Neural cell (in vitro differentiated cells): Measurements from ENCODE around the gene SPEG. TPM values are rescaled to one million over a fixed set of nuclear protein-coding genes. Genes with fewer than 3 reads are reported as not detected.

Experiments
- H2AFZ ChIP-seq: fragments of 200-600, 300-800 bp; sonication (generic), shearing (Covaris generic); 2 replicates; pipeline ENCODE4 v1.6.0; 2014; ENCODE audit warnings: low read depth, mild to moderate bottlenecking, antibody characterized with exemption, low read length, moderate library complexity
- H3F3A ChIP-seq: fragments of 200-600 bp; shearing (Covaris generic); 2 replicates; pipeline ENCODE4 v1.6.1; 2016; ENCODE audit warnings: mild to moderate bottlenecking, moderate library complexity, mixed read lengths, antibody characterized with exemption, low read length; ENCODE audit not compliant: insufficient read depth, poor library complexity, severe bottlenecking
- H3K27ac ChIP-seq: fragments of 200-600, 300-800 bp; sonication (generic), shearing (Covaris generic); 2 replicates; pipeline ENCODE4 v1.5.1; 2014; ENCODE audit warnings: mild to moderate bottlenecking, low read length, moderate library complexity
- H3K27me3 ChIP-seq: fragments of 300-800, 200-600 bp; sonication (generic), shearing (Covaris generic); 2 replicates; pipeline ENCODE4 v1.6.0; 2014; ENCODE audit warnings: mild to moderate bottlenecking, low read depth, low read length, moderate library complexity; ENCODE audit not compliant: insufficient read depth
- H3K36me3 ChIP-seq: fragments of 300-800, 200-600 bp; sonication (generic), shearing (Covaris generic); 2 replicates; pipeline ENCODE4 v1.5.1; 2014; ENCODE audit warnings: mild to moderate bottlenecking, antibody characterized with exemption, low read length, moderate library complexity; ENCODE audit not compliant: insufficient read depth
- H3K4me2 ChIP-seq: fragments of 300-800, 200-600 bp; sonication (generic), shearing (Covaris generic); 2 replicates; pipeline ENCODE4 v1.6.0; 2014; ENCODE audit warnings: mild to moderate bottlenecking, low read length
- H3K4me3 ChIP-seq: fragments of 300-800, 200-600 bp; sonication (generic), shearing (Covaris generic); 2 replicates; pipeline ENCODE4 v1.5.1; 2014; ENCODE audit warnings: mild to moderate bottlenecking, low read length, moderate library complexity
- H3K79me2 ChIP-seq: fragments of 200-600 bp; shearing (Covaris generic); replicated peaks from 2 replicates; pipeline ENCODE4 v1.6.0; 2014; ENCODE audit warnings: mild to moderate bottlenecking, low read length, moderate library complexity; ENCODE audit not compliant: insufficient read depth
- H3K9ac ChIP-seq: fragments of 300-800, 200-600 bp; sonication (generic), shearing (Covaris generic); 2 replicates; pipeline ENCODE4 v1.6.1; 2016; ENCODE audit warnings: mild to moderate bottlenecking, low read length, mixed read lengths
- H3K9me2 ChIP-seq: fragments of 200-600 bp; shearing (Covaris generic); 2 replicates; pipeline ENCODE4 v1.6.1; 2016; ENCODE audit warnings: mild to moderate bottlenecking, low read length, mixed read lengths; ENCODE audit not compliant: insufficient read depth
- H3K9me3 ChIP-seq: fragments of 200-600, 300-800 bp; sonication (generic), shearing (Covaris generic); 2 replicates; pipeline ENCODE4 v1.6.1; 2016; ENCODE audit warnings: mild to moderate bottlenecking, mixed run types, low read length, moderate library complexity, mixed read lengths
- H4K20me1 ChIP-seq: fragments of 200-600 bp; shearing (Covaris generic); 2 replicates; pipeline ENCODE4 v1.6.1; 2016; ENCODE audit warnings: mild to moderate bottlenecking, mixed run types; ENCODE audit not compliant: insufficient read depth
- EZH2 ChIP-seq: fragments of 200-600, 300-800 bp; shearing (Covaris generic), sonication (generic); IDR thresholded peaks from 2 replicates; pipeline ENCODE4 v1.6.1; 2014; ENCODE audit warnings: antibody characterized with exemption, low read length, borderline replicate concordance, mild to moderate bottlenecking; ENCODE audit not compliant: insufficient read depth, poor library complexity, severe bottlenecking
- MXI1 ChIP-seq: fragments of 450-650 bp; conservative IDR thresholded peaks from 2 replicates; pipeline ENCODE4 v1.6.1; 2014; ENCODE audit warnings: antibody characterized with exemption, mild to moderate bottlenecking; ENCODE audit not compliant: poor library complexity, severe bottlenecking
- POLR2AphosphoS5 ChIP-seq: IDR thresholded peaks from 2 replicates; pipeline ENCODE4 v1.6.1; 2012
- RAD21 ChIP-seq: fragments of 450-650 bp; conservative IDR thresholded peaks from 2 replicates; pipeline ENCODE4 v1.6.1; 2014; ENCODE audit warnings: antibody characterized with exemption, mild to moderate bottlenecking, moderate library complexity
- SMC3 ChIP-seq: fragments of 450-650 bp; conservative IDR thresholded peaks from 2 replicates; pipeline ENCODE4 v1.6.1; 2014; ENCODE audit warnings: antibody characterized with exemption, mild to moderate bottlenecking, moderate library complexity; ENCODE audit not compliant: poor library complexity
- TAF1 ChIP-seq: IDR thresholded peaks from 2 replicates; pipeline ENCODE4 v1.6.1; 2012; ENCODE audit warnings: low read depth
- polyA plus RNA-seq: library from polyadenylated mRNA; depleted of rRNA; stranded (reverse); fragments of >200 nt; gene quantifications from 2 replicates; pipeline ENCODE4 v1.2.3, GENCODE V29; 2014
- TF ChIP-seq, protein P1 (sequence below): fragments of 450-650 bp; IDR thresholded peaks from 2 replicates; pipeline ENCODE4 v1.5.1; 2014; ENCODE audit warnings: antibody characterized with exemption, mild to moderate bottlenecking, moderate library complexity; ENCODE audit not compliant: poor library complexity, severe bottlenecking
- TF ChIP-seq, protein P2 (sequence below): IDR thresholded peaks from 2 replicates; pipeline ENCODE4 v1.6.1; 2012; ENCODE audit warnings: borderline replicate concordance

SPEG gene
- polyA plus RNA-seq, 1 donor from 2014 or later: 58.3 TPM

DNA sequence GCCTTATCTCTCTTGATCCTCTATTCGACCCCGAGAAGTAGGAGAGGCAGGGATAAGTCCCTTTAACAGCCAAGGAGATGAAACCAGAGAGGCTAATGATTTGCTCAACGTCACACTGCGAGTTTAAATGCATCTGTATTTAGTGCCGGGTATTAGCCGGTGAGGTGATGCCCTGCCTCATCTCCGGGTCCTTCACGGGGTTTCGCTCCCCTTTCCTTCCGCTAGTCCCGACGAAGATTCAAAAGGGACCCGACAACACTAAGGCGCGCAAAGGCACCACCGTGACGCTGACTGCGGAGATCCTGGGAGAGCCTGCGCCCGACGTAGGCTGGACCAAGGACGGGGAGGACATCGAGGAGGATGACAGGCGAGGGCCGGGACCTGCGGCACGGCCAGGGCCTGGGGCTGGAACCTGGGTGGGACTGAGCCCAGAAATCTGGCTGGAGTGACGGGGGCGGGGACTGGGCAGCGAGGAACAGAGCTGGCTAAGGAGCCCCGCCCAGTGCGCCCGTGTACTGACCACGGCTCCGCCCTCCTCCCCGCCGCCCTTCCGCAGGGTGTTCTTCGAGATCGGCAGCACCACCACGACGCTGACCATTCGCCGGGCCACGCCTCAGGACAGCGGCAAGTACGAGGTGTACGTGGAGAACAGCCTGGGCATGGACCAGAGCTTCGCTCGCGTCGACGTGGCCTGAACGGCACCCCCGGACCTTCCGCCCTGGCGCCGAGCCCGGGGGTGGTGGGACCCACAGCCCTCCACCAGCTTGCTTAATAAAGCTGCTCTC lies 63.0 kb downstream of the SPEG start:
- H4K20me1 ChIP-seq: no peaks in the 10 kb centered on the region
- H3K79me2 ChIP-seq: no peaks in the 10 kb centered on the region
- no peak overlapping the region for H3K9ac ChIP-seq
- no peak for TF ChIP-seq TAF1
- no peak for TF ChIP-seq POLR2AphosphoS5
- TF ChIP-seq MXI1: no peak
- TF ChIP-seq, protein P1, sequence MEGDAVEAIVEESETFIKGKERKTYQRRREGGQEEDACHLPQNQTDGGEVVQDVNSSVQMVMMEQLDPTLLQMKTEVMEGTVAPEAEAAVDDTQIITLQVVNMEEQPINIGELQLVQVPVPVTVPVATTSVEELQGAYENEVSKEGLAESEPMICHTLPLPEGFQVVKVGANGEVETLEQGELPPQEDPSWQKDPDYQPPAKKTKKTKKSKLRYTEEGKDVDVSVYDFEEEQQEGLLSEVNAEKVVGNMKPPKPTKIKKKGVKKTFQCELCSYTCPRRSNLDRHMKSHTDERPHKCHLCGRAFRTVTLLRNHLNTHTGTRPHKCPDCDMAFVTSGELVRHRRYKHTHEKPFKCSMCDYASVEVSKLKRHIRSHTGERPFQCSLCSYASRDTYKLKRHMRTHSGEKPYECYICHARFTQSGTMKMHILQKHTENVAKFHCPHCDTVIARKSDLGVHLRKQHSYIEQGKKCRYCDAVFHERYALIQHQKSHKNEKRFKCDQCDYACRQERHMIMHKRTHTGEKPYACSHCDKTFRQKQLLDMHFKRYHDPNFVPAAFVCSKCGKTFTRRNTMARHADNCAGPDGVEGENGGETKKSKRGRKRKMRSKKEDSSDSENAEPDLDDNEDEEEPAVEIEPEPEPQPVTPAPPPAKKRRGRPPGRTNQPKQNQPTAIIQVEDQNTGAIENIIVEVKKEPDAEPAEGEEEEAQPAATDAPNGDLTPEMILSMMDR: no peak
- TF ChIP-seq, protein P2, sequence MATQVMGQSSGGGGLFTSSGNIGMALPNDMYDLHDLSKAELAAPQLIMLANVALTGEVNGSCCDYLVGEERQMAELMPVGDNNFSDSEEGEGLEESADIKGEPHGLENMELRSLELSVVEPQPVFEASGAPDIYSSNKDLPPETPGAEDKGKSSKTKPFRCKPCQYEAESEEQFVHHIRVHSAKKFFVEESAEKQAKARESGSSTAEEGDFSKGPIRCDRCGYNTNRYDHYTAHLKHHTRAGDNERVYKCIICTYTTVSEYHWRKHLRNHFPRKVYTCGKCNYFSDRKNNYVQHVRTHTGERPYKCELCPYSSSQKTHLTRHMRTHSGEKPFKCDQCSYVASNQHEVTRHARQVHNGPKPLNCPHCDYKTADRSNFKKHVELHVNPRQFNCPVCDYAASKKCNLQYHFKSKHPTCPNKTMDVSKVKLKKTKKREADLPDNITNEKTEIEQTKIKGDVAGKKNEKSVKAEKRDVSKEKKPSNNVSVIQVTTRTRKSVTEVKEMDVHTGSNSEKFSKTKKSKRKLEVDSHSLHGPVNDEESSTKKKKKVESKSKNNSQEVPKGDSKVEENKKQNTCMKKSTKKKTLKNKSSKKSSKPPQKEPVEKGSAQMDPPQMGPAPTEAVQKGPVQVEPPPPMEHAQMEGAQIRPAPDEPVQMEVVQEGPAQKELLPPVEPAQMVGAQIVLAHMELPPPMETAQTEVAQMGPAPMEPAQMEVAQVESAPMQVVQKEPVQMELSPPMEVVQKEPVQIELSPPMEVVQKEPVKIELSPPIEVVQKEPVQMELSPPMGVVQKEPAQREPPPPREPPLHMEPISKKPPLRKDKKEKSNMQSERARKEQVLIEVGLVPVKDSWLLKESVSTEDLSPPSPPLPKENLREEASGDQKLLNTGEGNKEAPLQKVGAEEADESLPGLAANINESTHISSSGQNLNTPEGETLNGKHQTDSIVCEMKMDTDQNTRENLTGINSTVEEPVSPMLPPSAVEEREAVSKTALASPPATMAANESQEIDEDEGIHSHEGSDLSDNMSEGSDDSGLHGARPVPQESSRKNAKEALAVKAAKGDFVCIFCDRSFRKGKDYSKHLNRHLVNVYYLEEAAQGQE: no peak
- no peak overlapping the region for H3K4me2 ChIP-seq
- H3K9me3 ChIP-seq: no peaks in the 10 kb centered on the region
- H2AFZ ChIP-seq: no peak overlapping the region
- H3K4me3 ChIP-seq: peak overlapping the region; percentile 73
- H3K9me2 ChIP-seq: no peaks in the 10 kb centered on the region
- H3K36me3 ChIP-seq: no peaks in the 10 kb centered on the region
- no peak overlapping the region for H3K27ac ChIP-seq
- H3F3A ChIP-seq: no peaks in the 10 kb centered on the region
- H3K27me3 ChIP-seq: peaks cover 60% of the 10 kb centered on the region

DNA sequence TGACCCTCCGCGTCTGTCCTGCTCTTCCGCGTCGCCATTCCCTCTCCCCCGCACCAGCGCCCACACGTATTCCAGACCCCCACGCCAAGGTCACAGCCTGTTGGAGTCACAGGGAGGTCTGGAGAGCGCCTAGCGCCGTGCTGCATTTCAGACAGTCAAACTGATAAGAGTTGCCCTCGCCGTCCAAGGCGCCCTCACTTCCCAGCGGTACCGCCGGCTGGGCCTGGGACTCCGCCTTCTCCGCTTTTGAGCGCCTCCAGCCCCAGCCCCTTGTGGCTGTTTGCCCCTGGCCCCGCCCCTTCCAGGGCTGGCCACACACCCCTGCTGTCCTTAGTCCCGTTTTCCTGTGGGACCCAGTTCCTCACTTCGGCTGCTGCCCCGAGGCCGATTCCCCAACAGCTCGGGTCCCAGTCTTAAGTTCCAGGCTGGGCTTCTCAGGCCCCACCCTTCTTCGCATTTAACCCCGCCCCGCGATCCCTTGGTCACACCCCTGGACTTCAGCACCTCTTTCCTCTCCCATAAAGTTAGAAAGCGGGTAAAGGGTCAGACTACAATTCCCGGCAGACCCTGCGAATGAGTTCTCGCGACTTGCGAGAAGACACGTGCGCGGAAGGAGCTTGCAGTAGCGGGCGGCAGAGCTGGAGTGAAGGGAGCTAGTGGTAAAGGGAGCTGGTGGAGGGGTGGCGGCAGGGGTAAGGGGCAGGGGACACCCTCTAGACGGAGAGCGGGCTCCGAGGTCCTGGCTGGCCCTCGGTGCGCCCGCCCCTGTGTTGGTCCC lies 63.8 kb downstream of the SPEG start, which contains the start of gene GMPPA:
Gene GMPPA (plus strand): TSS at position 612 of the 778 bp plus-strand sequence. CDS start 1,085 bp downstream, outside the sequence.
- Histone ChIP-seq H3K79me2 (no peaks in the 10 kb centered on the region), H3K27ac (no peak within 1 kb of the TSS), H3F3A (no peaks in the 10 kb centered on the region), H3K4me2 (peak within 1 kb of the TSS; percentile 80), H3K36me3 (no peaks in the 10 kb centered on the region), H3K4me3 (peak within 1 kb of the TSS; percentile 73), H3K9me2 (no peaks in the 10 kb centered on the region), H3K27me3 (peaks cover 52% of the 10 kb centered on the region), H2AFZ (peak within 1 kb of the TSS; percentile 83), H4K20me1 (no peaks in the 10 kb centered on the region), H3K9me3 (no peaks in the 10 kb centered on the region), H3K9ac (peak within 1 kb of the TSS; percentile 71)
- TF ChIP-seq EZH2 (peak; percentile 85), RAD21 (no peak), POLR2AphosphoS5 (peak; percentile 92), SMC3 (no peak), MXI1 (peak; percentile 51), TAF1 (peak; percentile 93)
- TF ChIP-seq, protein P2: peak; percentile 52
